Measurements from ENCODE around the gene COLQ. TPM values are rescaled to one million over a fixed set of nuclear protein-coding genes. Genes with fewer than 3 reads are reported as not detected.

Gene COLQ
- total RNA-seq, 1 donor from 2014 or later: 0.12 TPM

DNA sequence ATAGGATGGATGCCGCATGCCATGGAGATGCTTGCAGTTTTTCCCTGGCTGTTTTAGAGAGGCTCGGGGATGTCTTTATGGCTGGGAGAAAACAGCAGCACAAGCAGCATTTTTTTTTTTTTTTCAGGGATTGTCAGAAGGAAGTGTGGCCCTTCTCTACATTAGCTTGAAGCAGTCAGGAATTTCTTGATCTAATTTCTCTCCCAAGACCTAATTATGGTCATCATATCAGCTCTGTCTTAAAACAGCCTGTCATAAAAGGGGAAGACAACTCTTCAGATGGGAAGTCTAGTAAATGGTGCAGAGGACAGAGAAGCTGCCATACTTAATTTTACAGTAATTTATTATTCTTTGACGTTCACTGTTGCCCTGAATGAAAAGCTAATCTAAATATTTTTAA lies 49.6 kb downstream of the COLQ start:
- TF ChIP-seq, protein P1, sequence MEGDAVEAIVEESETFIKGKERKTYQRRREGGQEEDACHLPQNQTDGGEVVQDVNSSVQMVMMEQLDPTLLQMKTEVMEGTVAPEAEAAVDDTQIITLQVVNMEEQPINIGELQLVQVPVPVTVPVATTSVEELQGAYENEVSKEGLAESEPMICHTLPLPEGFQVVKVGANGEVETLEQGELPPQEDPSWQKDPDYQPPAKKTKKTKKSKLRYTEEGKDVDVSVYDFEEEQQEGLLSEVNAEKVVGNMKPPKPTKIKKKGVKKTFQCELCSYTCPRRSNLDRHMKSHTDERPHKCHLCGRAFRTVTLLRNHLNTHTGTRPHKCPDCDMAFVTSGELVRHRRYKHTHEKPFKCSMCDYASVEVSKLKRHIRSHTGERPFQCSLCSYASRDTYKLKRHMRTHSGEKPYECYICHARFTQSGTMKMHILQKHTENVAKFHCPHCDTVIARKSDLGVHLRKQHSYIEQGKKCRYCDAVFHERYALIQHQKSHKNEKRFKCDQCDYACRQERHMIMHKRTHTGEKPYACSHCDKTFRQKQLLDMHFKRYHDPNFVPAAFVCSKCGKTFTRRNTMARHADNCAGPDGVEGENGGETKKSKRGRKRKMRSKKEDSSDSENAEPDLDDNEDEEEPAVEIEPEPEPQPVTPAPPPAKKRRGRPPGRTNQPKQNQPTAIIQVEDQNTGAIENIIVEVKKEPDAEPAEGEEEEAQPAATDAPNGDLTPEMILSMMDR (conservative IDR thresholded peaks at IDR 0.05; ENCODE audit: low read depth, low read length): no peak
- no peak for DNase-seq (ENCODE audit: low read depth)
- no peak overlapping the region for H3K4me3 ChIP-seq (ENCODE audit: low read depth, low read length)

DNA sequence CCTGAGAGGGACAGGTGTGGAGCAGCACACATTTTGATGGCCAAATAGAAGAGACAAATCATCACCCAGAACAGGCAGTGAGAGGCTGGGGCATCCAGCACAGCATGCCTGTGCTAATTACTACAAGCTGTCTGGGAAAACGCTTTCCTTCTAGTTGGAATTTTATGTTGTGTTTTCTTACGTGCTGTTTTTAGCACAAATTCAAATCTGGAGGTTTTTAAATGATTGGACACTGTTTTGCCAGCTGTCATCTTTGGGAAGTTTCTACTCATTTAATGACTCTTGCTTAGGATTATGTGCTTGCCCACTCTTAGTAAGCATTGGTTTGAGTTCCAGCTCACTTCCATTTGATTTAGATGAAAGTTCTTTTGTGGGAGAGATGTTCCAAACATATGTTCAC lies 50.7 kb downstream of the COLQ start:
- no peak for DNase-seq (ENCODE audit: low read depth)
- TF ChIP-seq, protein P1 (conservative IDR thresholded peaks at IDR 0.05; ENCODE audit: low read depth, low read length): no peak
- no peak overlapping the region for H3K4me3 ChIP-seq (ENCODE audit: low read depth, low read length)

DNA sequence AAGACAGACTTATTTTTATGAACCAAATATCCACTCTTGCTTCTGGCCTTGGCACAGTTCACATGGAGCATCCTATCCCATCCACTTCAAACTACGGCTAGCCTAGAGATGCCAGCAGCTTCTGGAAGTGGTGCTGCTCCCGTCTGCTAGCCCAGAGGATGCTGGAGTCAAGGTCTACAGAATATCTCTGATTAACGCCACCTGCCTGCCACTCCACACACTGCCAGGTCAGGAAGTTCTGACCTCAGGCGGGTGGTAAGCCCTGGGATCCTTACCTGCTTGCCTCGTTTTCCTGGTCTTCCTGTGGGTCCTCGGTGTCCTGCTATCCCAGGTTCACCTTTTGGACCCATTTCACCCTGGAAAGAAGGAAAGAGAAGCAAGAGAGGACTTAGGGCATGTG lies 51.2 kb downstream of the COLQ start:
- TF ChIP-seq, protein P1 (conservative IDR thresholded peaks at IDR 0.05; ENCODE audit: low read depth, low read length): peak; percentile 17
- DNase-seq (ENCODE audit: low read depth): no peak
- no peak overlapping the region for H3K4me3 ChIP-seq (ENCODE audit: low read depth, low read length)

DNA sequence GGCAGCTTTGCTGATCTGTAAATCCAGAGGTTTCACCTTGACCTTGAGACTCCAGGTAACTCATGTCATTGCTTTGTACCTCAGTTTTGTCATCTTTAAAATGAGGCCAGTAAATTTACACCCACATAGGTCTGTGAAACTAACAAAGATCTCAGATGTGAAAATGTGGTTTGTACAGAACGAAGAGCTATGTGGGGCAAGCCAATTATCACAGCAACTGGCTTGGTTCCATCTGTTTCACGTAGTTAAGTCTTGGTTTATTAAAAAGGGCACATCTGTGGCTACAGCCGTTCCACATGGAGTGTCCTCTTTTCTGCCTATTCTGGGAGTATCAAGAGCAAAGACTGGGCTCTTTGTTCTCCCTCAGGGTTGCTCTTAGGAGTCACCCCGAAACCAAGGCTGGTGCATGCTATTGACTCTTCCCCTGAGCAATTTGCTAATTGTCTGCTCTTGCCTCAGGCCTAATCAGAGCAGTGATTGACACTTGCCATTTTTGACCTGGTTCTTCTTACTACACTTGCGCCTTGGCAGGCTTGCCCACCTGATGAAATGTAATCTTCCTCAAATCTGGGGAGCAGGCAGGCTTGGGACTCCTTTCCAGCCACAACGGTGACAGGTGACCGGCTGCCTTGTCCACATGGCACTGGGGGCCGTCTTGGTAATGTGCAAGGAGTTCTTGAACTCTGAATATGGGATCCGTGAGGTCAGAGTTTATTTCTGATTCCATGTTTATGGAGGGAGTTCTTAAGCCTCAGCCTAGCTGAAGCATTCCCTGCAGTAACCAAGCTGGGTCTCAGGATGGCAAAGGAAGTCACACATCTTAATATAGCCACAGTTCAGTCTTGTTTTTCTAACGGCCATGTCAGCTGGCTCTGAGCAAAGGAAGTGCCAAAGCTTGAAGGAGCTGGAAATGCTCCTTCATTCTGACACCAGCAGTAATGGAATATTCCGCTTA lies 54.0 kb downstream of the COLQ start:
- no peak for DNase-seq (ENCODE audit: low read depth)
- TF ChIP-seq, protein P1 (conservative IDR thresholded peaks at IDR 0.05; ENCODE audit: low read depth, low read length): no peak
- H3K4me3 ChIP-seq (ENCODE audit: low read depth, low read length): no peak overlapping the region

DNA sequence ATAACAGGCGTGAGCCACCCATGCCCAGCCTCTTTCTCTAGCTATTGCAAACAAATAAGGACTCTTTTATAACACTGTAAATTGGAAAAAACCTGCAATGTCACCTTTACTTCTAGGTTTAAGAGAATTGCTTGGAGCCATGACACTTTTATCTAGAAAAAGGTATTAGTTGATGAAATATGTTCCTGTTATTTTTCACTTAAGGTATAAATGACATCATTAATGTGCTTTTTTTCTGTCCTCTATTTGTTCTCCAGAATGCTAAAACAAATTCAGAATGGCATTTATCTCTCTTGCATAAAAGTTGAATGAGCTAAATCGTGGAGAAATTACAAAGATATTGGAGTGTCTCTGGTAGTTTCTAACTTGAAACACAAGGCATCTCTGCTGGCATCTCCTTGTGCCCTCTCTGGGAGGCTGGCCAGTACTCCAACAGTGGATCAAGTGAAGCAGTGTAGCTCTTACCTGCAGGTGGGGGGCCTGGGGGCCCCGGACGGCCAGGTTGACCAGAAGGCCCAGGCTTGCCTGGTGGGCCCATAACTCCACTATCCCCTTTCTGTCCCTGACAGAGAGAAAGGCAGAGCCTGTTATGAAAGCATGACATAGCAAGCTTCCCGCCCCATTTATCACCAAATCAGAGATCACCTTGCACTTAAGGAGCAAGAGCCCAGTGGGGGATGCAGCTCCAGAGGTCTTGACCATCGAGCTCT lies 55.5 kb downstream of the COLQ start:
- no peak overlapping the region for H3K4me3 ChIP-seq (ENCODE audit: low read depth, low read length)
- TF ChIP-seq, protein P1 (conservative IDR thresholded peaks at IDR 0.05; ENCODE audit: low read depth, low read length): no peak
- no peak for DNase-seq (ENCODE audit: low read depth)

DNA sequence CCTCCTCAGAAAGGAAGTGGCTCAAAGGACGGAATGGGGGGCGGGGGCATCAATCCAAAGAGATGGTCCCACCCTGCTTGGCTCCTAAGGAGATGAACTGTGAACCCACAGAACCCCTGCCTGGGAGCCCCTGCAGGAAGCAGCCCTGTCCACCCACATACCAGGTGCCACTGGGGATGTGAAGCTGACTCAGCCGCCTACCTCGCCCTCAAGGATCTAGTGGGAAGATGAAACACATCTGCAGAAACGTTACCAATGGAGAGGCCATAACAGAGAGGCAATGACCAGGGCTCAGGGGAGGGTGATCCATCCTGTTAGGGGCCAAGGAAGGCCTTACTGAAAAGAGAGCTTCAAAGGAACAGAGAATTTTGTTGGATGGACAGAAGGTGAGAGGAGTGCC lies 59.1 kb downstream of the COLQ start:
- DNase-seq (ENCODE audit: low read depth): no peak
- TF ChIP-seq, protein P1 (conservative IDR thresholded peaks at IDR 0.05; ENCODE audit: low read depth, low read length): no peak
- H3K4me3 ChIP-seq (ENCODE audit: low read depth, low read length): no peak overlapping the region

Measured in epithelial cell of proximal tubule (primary cell).